ENCODE results near the gene HIF1A. TPM values are rescaled to one million over a fixed set of nuclear protein-coding genes. Genes with fewer than 3 reads are reported as not detected.

HIF1A gene
- total RNA-seq, 1 donor from 2014 or later: 179 TPM

DNA sequence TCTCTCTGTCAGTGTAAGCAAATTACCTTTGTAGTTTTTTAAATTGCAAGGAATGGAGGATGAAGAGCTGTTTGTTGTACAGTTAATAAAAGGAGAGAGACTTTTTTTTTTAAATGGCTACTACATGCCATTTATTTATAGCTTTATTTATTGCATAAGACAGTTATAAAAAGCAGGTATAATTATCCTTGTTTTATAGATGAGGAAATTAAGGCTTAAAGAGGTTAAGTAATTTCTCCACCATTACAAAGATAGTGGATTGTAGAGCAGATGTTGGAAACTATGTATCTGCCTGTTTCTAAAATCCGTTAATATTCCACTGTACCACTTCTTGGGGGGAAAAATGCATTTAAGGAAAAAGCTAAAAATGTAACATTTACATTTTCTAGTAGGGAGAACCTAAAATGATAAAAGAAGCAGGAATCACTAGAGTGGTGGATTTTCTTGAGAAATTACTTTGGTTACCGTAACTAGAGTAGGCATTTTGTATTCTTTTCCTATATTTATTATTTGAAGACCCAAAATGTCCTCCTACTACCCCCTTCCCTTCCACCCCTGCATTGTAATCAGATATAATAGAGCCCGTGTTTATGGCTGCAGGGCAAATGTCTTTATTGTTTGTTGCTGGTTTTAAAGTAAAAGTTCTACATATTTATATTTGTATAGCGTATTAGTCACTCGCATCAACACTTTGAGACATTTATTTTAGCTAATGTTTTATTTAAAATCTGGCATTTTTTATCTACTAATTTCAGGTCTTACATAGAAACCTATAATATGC, 69.2 kb downstream of the HIF1A start:
- intact Hi-C loops (cut with micrococcal nuclease): no loop called here
- H3K9me3 Mint-ChIP-seq: no peaks in the 10 kb centered on the region
- ChIA-PET CTCF (interaction anchor here (0.8 to 1.4 kb wide), 2 partner anchors 293 to 362 kb away, joined by 3 read pairs; no protein-coding TSS in a partner anchor), POLR2A (interaction anchor here (1.2 kb wide), 1 partner anchor 287 kb away, joined by 3 read pairs; no protein-coding TSS in a partner anchor)
- peaks cover 31% of the 10 kb centered on the region for H3K4me1 Mint-ChIP-seq
- TF ChIP-seq, protein P1, sequence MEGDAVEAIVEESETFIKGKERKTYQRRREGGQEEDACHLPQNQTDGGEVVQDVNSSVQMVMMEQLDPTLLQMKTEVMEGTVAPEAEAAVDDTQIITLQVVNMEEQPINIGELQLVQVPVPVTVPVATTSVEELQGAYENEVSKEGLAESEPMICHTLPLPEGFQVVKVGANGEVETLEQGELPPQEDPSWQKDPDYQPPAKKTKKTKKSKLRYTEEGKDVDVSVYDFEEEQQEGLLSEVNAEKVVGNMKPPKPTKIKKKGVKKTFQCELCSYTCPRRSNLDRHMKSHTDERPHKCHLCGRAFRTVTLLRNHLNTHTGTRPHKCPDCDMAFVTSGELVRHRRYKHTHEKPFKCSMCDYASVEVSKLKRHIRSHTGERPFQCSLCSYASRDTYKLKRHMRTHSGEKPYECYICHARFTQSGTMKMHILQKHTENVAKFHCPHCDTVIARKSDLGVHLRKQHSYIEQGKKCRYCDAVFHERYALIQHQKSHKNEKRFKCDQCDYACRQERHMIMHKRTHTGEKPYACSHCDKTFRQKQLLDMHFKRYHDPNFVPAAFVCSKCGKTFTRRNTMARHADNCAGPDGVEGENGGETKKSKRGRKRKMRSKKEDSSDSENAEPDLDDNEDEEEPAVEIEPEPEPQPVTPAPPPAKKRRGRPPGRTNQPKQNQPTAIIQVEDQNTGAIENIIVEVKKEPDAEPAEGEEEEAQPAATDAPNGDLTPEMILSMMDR (IDR thresholded peaks at IDR 0.05): no peak
- H3K36me3 Mint-ChIP-seq (ENCODE audit: low read depth): peaks cover 46% of the 10 kb centered on the region
- DNase-seq (no peak), ATAC-seq (ENCODE audit: low read depth) (no peak)
- H3K4me3 Mint-ChIP-seq: no peak overlapping the region
- no peak overlapping the region for H3K27ac Mint-ChIP-seq
- H3K27me3 Mint-ChIP-seq: no peaks in the 10 kb centered on the region

DNA sequence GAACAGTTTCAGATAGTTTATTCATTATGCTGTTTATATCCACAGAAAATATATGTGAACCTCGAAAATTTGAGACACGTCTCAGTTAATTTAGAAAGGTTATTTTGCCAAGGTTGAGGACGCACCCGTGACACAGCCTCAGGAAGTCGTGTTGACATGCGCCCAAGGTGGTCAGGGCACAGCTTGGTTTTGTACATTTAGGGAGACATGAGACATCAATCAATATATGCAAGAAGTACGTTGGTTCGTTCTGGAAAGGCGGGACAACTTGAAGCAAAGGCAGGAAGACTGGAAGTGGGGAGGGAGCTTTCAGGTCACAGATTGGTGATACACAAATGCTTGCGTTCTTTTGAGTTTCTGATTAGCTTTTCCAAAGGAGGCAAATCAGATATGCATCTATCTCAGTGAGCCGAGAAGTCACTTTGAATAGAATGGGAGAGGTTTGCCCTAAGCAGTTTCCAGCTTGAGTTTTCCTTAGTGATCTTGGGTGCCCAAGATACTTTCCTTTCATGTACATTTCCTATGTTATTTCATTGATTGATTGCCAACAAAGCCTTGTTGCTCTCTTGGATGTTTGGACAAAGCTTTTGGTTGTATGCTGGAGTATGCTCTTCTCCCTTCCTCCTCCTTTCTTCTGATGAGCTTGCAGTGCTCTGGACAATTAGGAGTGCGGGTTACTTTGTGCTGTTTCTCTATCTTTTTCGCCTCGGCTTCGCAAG, 70.1 kb downstream of the HIF1A start:
- DNase-seq: no peak
- peaks cover 31% of the 10 kb centered on the region for H3K4me1 Mint-ChIP-seq
- intact Hi-C loops (cut with micrococcal nuclease): no loop called here
- no peak overlapping the region for H3K4me3 Mint-ChIP-seq
- H3K27me3 Mint-ChIP-seq: no peaks in the 10 kb centered on the region
- TF ChIP-seq, protein P1 (IDR thresholded peaks at IDR 0.05): no peak
- ChIA-PET POLR2A (interaction anchor here (0.6 to 1.1 kb wide), 2 partner anchors 15 to 30 kb away, joined by 3 read pairs; no protein-coding TSS in a partner anchor), CTCF (interaction anchor here (0.8 to 1.1 kb wide), 2 partner anchors 71 to 361 kb away, joined by 3 read pairs; no protein-coding TSS in a partner anchor)
- H3K36me3 Mint-ChIP-seq (ENCODE audit: low read depth): peaks cover 53% of the 10 kb centered on the region
- no peak for ATAC-seq (ENCODE audit: low read depth)
- H3K9me3 Mint-ChIP-seq: no peaks in the 10 kb centered on the region
- H3K27ac Mint-ChIP-seq: no peak overlapping the region

DNA sequence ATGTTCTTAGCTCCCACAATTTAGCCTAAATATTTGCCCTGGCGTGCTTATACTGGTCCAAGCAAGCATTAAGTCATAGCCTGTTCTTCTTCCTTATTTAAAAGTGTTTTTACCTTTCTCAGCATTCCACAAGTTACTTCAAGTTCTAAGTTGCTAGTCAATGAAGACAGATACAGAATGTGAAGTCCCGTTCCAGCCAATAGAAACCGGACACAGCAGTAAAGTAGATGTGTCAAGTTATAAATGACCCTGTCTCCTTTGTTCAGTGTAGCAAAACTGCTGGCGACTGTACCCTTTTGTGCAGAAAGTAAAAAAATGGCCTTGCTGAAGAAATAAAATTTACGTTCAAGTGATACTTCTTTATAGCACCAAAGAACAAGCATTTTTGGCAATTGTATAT, 70.8 kb downstream of the HIF1A start:
- intact Hi-C loops (cut with micrococcal nuclease): no loop called here
- no peak overlapping the region for H3K27ac Mint-ChIP-seq
- no peak overlapping the region for H3K4me3 Mint-ChIP-seq
- CTCF ChIA-PET: interaction anchor here (1.1 kb wide), 1 partner anchor 70 kb away, joined by 3 read pairs; no protein-coding TSS in a partner anchor
- POLR2A ChIA-PET: interaction anchor here (1.1 kb wide), 1 partner anchor 16 kb away, joined by 3 read pairs; no protein-coding TSS in a partner anchor
- peaks cover 58% of the 10 kb centered on the region for H3K36me3 Mint-ChIP-seq (ENCODE audit: low read depth)
- ATAC-seq (ENCODE audit: low read depth) (no peak), DNase-seq (no peak)
- no peaks in the 10 kb centered on the region for H3K27me3 Mint-ChIP-seq
- TF ChIP-seq, protein P1 (IDR thresholded peaks at IDR 0.05): no peak
- H3K9me3 Mint-ChIP-seq: no peaks in the 10 kb centered on the region
- H3K4me1 Mint-ChIP-seq: peaks cover 31% of the 10 kb centered on the region

DNA sequence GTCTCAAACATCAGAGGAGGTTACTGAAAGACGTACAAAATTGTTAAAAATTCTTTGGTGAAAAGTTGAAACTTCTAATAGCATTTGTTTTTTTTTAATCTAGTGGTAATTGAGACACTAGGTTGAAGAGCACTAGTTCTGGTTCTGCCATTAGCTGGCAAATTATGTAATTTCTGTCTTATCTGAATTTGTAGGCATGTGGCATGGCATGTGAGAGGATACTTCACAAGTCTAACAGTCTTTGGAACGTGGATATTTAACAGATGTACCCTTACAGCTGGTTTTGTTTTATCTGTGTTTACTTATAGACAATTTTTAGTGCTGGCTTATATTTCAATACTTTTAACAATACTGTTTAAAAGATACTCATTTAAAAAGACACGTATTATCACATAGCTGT, 72.9 kb downstream of the HIF1A start:
- H3K27me3 Mint-ChIP-seq: no peaks in the 10 kb centered on the region
- H3K4me3 Mint-ChIP-seq: no peak overlapping the region
- ChIA-PET CTCF (no interaction called here), POLR2A (no interaction called here)
- intact Hi-C loops (cut with micrococcal nuclease): no loop called here
- peaks cover 73% of the 10 kb centered on the region for H3K36me3 Mint-ChIP-seq (ENCODE audit: low read depth)
- ATAC-seq (ENCODE audit: low read depth) (no peak), DNase-seq (no peak)
- H3K27ac Mint-ChIP-seq: no peak overlapping the region
- H3K4me1 Mint-ChIP-seq: peaks cover 18% of the 10 kb centered on the region
- no peaks in the 10 kb centered on the region for H3K9me3 Mint-ChIP-seq
- TF ChIP-seq, protein P1 (IDR thresholded peaks at IDR 0.05): no peak

DNA sequence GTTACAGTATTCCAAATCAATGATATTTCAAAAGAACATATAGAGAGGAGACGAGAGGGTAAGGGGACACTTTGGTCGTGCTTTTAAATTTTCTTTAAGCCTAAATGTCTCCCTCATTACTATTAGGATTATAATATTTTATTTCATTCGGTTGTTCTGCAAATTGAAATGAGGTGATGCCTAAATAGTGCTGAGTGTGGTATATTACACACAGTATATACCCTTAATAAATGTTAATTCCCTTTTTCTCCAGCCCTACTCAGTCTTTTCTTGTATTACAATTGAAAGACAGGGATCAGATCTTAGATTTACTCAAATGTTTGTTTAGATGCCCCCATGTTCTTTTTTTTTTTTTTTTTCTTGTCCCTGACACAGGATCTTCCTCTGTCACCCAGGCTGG, 74.6 kb downstream of the HIF1A start:
- H3K9me3 Mint-ChIP-seq: no peaks in the 10 kb centered on the region
- intact Hi-C loops (cut with micrococcal nuclease): no loop called here
- ChIA-PET CTCF (no interaction called here), POLR2A (no interaction called here)
- peaks cover 7% of the 10 kb centered on the region for H3K4me1 Mint-ChIP-seq
- H3K36me3 Mint-ChIP-seq (ENCODE audit: low read depth): peaks cover 74% of the 10 kb centered on the region
- ATAC-seq (ENCODE audit: low read depth): no peak
- H3K4me3 Mint-ChIP-seq: no peak overlapping the region
- TF ChIP-seq, protein P1 (IDR thresholded peaks at IDR 0.05): no peak
- H3K27ac Mint-ChIP-seq: no peak overlapping the region
- DNase-seq: no peak
- no peaks in the 10 kb centered on the region for H3K27me3 Mint-ChIP-seq
